ENCODE data around the gene ANKRD39. TPM values are rescaled to one million over a fixed set of nuclear protein-coding genes. Genes with fewer than 3 reads are reported as not detected.

The ANKRD39 gene
- total and polyA plus RNA-seq, 2 of the 4 experiments (the other 2 are of a cell fraction): 12.5 to 17.0 TPM

- H3K36me3 ChIP-seq (ENCODE audit: control insufficient read depth, insufficient read depth, low read length): peaks cover 36% of the 10 kb centered on the region
- DNase-seq: no peak
- no peak overlapping the region for H3K27ac ChIP-seq (ENCODE audit: insufficient read depth, low read length)
- H3K27me3 ChIP-seq (ENCODE audit: control insufficient read depth, insufficient read depth, low read length): no peaks in the 10 kb centered on the region
- peaks cover 2% of the 10 kb centered on the region; the same call in 1 of the 2 replicates for H4K20me1 ChIP-seq (ENCODE audit: insufficient read depth, low read length)
- no peak overlapping the region for H3K4me2 ChIP-seq (ENCODE audit: low read depth, low read length)
- peaks cover 12% of the 10 kb centered on the region for H3K4me1 ChIP-seq (ENCODE audit: control insufficient read depth, insufficient read depth, low read length)
- dilution Hi-C loops (cut with HindIII; ENCODE audit: low sequenced_read_pairs, unreplicated experiment) (no loop called here), intact Hi-C loops (cut with micrococcal nuclease) (no loop called here), in situ Hi-C loops (cut with MboI; ENCODE audit: low sequenced_read_pairs) (loop anchor here (5.0 to 25.0 kb wide), 2 partner anchors 98 to 253 kb away; partner anchors contain the start of gene ANKRD36)
- no peak for ATAC-seq (ENCODE audit: low read depth)
- peaks cover 3% of the 10 kb centered on the region; the same call in 1 of the 2 replicates for H3K9me1 ChIP-seq (ENCODE audit: insufficient read depth, low read length)
- ChIA-PET POLR2A (ENCODE audit: unreplicated experiment) (no interaction called here), CTCF (interaction anchor here (1.5 to 2.0 kb wide), 3 partner anchors 9 to 100 kb away, joined by 7 to 20 read pairs (median 17); no protein-coding TSS in a partner anchor)
- peaks cover 11 to 37% of the 10 kb centered on the region in 2 experiments for H3K79me1 ChIP-seq (ENCODE audit: low read depth in 1 of 2, low read length in 2 of 2)
- H3K4ac ChIP-seq (ENCODE audit: low read depth, low read length): peak overlapping the region; percentile 7; the same call in 1 of the 2 replicates
- no TSS peak for BruUV-seq (replicated peaks)
- H2AK9ac ChIP-seq (replicated peaks; ENCODE audit: low read depth, low read length, poor library complexity): peak overlapping the region; percentile 44
- peak overlapping the region; percentile 63; the same call in 1 of the 2 replicates for H3K23ac ChIP-seq (ENCODE audit: low read depth, low read length)
- WGBS, 2 experiments (ENCODE audit: extremely low coverage in 2 of 2, insufficient read length in 1 of 2): no CpG with 5 or more reads among the region's 11 CpGs
- no peak overlapping the region for H3K4me3 ChIP-seq (ENCODE audit: insufficient read depth, low read depth, low read length)
- H3K18ac ChIP-seq (ENCODE audit: low read depth, low read length): no peak overlapping the region
- H4K5ac ChIP-seq (ENCODE audit: low read depth, low read length): no peak overlapping the region; the same call in 1 of the 2 replicates
- peak overlapping the region; percentile 79 for H2AFZ ChIP-seq (replicated peaks; ENCODE audit: low read length, poor library complexity)
- H2BK15ac ChIP-seq (ENCODE audit: low read depth, low read length): no peak overlapping the region
- no peak overlapping the region for H2BK20ac ChIP-seq (ENCODE audit: low read depth, low read length)
- H3K9ac ChIP-seq (ENCODE audit: low read depth, low read length): no peak overlapping the region
- H4K91ac ChIP-seq (ENCODE audit: insufficient read depth, low read depth, low read length): no peak overlapping the region
- H2BK5ac ChIP-seq (ENCODE audit: low read depth, low read length, poor library complexity, severe bottlenecking): no peak overlapping the region
- TF ChIP-seq CEBPB (IDR thresholded peaks at IDR 0.05; ENCODE audit: low read depth, low read length) (no peak), CHD1 (IDR thresholded peaks at IDR 0.05; ENCODE audit: low read depth, low read length) (no peak), MXI1 (IDR thresholded peaks at IDR 0.05; ENCODE audit: borderline replicate concordance, low read depth, low read length) (no peak), MAZ (IDR thresholded peaks at IDR 0.05; ENCODE audit: borderline replicate concordance, low read depth, low read length) (no peak), CTCF (conservative IDR thresholded peaks at IDR 0.05; ENCODE audit: low read depth, low read length) (no peak), USF2 (IDR thresholded peaks at IDR 0.05; ENCODE audit: low read depth, low read length) (no peak), SMC3 (IDR thresholded peaks at IDR 0.05; ENCODE audit: low read depth, low read length) (no peak), NFE2L2 (IDR thresholded peaks at IDR 0.05; ENCODE audit: low read depth, low read length) (no peak), RAD21 (IDR thresholded peaks at IDR 0.05; ENCODE audit: low read length) (no peak), MAFK (IDR thresholded peaks at IDR 0.05; ENCODE audit: low read depth, low read length) (no peak), BHLHE40 (IDR thresholded peaks at IDR 0.05; ENCODE audit: low read depth, low read length) (no peak), RFX5 (IDR thresholded peaks at IDR 0.05; ENCODE audit: low read depth, low read length) (no peak), ELK1 (IDR thresholded peaks at IDR 0.05; ENCODE audit: borderline replicate concordance, low read depth, low read length) (no peak)
- H4K8ac ChIP-seq (ENCODE audit: low read depth in 2 of 2, low read length in 2 of 2): peak overlapping the region in 1 of 2 experiments; percentile 74; a peak in 1 of 4 replicates
- no peak overlapping the region for H3K56ac ChIP-seq (ENCODE audit: extremely low read depth, insufficient read depth, low read length)
- H3K9me3 ChIP-seq (ENCODE audit: control insufficient read depth, insufficient read depth, low read length): no peaks in the 10 kb centered on the region
- no peak overlapping the region for H2BK120ac ChIP-seq (ENCODE audit: low read depth, low read length)
- H3K14ac ChIP-seq (replicated peaks; ENCODE audit: low read depth, low read length): 0 out of 2 replicates have a peak overlapping the region, but pooled peaks have one; percentile 58
- peak overlapping the region; percentile 5; the same call in 1 of the 2 replicates for H2AK5ac ChIP-seq (ENCODE audit: low read depth, low read length)
Measured at GRCh38 chr2:96859099-96859649, 1.4 kb upstream of the ANKRD39 start.

Measured in IMR-90 (cell line).